ENCODE results near the gene SMAP2.

SMAP2 gene

DNA sequence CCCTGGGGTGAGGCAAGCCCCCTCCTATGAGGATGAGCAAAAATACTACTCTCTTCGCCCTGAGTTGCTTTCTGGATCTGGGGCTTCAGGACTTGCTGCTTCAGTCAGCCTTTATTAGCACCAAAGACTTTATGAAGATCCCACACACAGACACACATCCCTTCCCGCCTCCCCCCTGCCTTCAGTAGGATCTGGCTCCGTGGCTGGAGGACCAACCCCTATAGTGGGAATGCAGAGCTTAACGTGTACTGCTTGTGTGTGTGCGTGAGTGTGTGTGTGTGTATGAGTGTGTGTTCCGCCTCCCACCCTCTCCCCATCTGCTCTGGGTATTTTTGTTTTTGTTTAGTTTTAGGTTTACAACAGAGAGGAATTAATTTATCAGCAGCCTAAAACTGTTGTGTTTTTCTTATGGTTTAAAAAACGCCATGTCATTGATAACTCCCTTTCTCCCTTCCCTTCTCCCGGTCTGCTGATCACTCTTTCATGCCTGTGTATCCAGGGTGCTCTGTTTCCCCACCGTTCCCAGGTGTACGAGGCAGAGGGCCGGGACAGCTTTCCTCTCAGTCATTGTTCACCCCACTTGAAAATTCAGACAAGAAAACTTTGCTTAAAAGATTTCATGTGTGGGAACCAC, 49.2 kb downstream of the SMAP2 start:
- FAIRE-seq: no peak

DNA sequence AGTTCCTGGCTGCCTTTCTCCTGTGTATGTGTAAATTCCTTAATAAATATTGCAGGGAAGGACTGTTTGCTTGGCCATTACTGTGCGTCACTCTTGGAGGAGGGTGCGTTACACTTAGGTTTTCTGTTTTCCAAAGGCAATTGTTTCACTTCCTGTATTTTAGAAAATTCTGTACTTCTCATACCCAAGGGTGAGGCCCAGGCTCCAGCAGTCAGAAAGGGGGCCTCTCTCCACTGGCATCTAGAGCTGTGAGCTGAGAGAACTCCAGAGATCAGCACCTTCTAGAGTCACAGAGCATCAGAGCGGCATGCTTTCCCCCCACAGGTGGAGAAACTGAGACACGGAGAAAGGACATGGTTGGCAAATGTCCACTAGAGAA, 49.7 kb downstream of the SMAP2 start:
- no peak for FAIRE-seq

DNA sequence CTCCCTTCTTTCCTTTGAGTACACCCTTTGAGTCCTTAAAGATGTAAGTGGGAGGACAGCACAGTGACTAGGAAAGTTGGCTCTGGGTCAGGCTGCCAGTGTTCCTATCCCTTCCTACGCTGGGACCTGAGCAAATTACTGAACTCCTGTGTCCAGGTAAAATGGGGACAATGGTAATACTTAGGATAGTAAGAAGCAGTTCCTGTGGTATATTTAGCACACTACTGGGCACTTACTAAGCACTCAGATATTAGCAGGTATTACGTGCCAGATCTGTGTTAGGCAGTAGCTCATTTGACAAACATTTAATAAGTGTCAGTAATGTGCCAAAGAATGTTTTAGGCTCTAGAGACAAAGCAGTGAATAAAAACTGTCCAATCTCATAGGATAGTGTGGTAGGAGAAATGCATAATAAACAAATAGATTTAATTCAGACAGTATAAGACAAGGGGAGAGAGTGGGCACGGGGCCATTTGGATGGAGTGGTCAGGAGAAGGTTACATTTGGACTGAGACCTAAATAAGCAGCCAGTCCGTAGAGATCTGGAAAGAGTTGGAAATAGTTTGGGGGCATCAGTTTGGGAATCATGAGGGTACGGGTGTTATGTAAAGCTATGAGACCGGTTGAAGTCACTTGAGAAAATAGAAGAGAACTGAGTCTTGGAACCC, 50.6 kb downstream of the SMAP2 start:
- no peak for FAIRE-seq

DNA sequence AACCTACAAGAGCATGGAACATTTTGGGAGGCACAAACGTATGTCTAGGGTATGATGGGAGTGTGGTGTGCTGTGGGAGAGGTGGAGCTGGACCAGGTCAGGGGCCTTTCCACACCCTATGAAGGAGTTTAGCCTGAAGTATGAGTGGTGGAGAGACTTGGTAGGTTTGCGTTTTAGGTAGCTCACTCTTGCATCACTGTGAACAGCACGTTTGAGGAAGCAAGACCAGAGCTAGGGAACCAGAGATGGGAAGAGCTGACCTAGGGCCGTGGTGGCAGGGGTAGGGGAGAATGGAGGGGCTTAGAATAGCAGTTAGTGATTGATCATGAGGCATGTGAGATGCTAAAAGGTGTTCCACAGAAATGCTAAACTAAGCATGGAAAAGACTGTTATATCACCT, 51.7 kb downstream of the SMAP2 start:
- no peak for FAIRE-seq

DNA sequence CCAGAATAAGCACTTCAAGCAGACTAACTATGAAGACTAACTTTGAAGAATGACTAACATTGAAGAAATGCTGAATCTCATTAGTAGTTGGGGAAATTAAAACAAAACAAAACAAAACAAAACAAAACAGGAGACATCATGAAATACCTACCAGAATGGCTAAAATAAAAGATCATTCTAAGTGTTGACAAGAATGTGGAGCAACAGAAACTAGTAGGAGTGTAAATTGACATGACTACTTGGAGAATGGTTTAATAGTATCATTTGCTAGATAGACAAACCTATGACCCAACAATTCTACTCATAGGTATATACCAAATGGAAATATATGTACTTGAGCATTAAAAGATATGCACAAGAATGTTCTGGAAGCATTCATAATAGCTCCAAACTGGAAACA, 57.9 kb downstream of the SMAP2 start:
- FAIRE-seq: no peak

DNA sequence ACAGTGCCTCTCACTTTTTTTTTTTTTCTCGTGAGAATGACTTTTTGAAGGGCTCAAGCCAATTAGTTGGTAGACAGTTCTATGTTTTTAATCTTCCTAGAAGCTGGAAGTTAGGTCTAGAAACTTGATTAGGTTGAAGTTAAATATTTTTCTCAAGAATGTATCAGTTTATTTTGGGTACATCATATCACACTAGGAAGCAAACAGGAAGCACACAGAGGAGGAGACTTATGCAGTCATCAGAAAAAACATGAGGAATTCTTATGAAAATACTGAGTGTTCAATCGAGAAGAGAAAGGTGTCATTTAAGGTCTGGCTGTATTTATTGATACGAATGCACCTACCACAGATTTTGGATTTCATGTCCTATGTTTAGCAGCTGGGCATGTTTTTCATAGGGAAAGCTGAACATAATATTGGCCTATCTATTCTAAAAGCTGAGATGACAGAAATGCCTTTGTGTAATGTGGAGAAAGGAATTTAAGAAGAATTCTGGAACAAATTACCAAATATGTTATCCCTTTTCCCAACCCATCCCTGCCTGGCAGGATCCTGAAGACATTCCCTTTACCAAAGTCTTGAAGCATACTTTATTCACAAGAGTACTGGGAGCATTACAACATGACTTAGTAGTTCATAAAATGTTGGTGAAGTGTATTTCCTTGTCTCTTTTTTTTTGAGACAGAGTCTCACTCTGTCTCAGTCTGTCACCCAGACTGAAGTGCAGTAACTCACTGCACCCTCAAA, 59.3 kb downstream of the SMAP2 start:
- no peak for FAIRE-seq

DNA sequence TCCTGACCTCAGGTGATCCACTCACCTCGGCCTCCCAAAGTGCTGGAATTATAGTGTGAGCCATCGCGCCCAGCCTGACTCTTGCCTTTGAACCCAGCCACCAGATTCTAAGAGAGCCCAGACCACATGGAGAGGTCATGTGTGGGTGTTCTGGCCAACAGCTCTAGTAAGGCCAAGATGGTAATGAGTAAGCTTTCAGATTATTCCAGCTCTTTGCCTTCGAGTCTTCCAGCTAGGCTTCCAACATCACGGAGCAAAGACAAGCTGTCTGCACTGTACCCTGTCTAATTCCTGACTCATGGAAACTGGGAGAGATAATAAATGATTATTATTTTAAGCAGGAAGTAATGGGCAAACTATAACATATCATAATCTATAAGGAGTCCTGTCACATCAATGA, 61.9 kb downstream of the SMAP2 start:
- no peak for FAIRE-seq

DNA sequence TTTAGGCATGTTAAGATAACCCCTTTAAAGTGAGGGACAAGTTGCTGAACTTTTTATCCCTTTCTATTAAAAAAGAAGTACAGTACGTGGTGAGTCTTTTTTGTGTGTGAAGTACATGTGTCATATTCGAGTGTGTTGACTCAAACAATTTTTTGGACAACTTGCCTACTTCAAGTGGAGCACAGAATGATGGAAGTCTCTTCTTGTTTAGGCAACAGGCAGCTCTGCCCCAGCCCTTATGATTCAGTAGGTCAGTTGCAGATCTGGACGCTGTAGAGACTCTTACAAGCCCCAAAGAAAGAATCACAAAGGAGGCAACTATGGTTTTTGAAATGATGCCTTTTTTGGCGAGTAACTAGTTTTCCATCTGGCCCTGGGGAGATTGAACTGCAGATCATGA, 62.3 kb downstream of the SMAP2 start:
- no peak for FAIRE-seq

DNA sequence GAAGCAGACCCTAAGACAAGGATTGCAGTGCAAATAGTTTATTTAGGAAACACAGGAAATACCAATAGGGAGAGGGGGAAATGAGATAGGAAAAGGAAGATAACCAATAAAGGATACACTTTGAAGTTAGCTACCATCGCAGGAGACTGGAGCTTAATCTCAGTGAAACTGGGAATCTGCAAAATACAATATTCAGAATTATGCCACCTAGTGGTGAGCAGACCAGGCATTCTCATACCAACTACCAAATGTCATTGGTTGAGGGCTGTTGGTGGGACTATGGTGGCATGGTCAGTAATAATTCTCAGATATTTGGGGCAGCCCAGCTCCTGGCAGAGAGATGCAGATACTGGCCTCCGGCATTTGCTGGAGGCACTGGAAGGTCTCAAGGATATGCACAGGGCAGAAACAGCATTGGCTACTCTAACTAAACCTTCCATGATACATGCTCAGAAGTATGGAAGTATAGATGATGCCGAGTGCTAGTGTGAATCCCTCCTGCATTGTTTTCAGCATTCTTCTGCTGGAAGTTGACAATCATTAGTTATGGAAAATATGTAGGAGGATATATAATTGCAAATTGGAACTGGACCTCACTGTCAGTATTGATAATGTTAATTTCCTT, 65.0 kb downstream of the SMAP2 start:
- FAIRE-seq: no peak

DNA sequence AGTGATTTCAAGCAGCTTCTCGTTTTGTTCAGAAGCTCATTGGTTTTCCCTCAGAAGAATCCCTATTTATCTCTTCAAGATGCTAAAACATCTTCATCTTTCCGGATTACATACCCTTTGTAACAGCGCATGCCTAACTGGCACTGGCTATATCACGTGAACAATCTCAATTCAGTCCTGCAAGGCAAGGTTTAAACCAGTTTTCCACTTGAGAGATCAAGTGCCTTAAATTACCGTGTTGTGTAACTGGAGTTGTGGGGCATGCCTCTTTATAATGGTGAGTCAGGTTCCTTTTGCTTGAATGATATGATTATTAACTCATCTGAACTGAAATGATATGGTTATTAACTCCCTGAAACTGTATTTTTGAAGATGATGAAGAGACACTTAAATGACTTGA, 65.7 kb downstream of the SMAP2 start:
- no peak for FAIRE-seq

DNA sequence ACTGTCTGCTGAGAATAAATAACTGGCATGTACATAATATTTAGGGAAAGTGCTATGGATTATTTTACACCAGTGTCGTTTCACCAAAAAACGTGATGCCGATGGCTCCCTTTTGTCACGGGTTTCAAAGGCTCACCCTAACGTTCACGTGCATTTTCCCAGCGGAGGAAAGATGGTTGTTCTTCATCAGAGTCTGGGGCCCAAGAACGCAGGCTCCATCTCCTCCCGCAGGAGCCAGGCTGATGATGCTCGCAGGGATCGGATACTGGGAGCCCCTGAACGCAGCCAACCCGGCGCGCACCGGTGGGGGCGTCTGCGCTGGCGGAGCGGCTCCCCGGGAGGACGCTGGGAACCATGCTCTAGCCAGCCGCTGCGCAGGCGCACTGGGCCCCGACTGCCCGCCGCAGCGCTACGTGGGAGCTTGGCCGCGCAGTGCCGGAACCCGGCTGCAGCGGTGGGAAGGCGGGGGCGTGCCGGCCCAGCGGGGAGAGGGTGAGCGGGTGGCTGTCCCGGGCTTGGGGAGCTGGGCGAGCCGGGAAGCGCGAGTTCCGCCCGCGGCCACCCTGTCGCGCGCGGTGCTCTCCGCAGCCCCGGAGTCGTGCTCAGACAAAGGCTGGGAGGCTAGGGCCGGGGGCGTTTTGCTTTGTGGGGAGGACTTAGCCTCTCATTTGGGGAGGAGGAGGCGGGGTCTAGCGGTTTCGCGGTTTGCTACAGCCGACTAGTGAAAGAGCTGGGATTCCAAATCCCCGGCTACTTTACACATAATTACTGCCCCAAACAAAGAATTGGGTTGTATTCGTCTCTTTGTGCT, 76.4 kb downstream of the SMAP2 start, which contains the start of gene ZFP69B:
TSS of gene ZFP69B (plus strand) at position 793 of the 811 bp plus-strand sequence. CDS start 486 bp downstream, outside the sequence.
- FAIRE-seq: no peak

DNA sequence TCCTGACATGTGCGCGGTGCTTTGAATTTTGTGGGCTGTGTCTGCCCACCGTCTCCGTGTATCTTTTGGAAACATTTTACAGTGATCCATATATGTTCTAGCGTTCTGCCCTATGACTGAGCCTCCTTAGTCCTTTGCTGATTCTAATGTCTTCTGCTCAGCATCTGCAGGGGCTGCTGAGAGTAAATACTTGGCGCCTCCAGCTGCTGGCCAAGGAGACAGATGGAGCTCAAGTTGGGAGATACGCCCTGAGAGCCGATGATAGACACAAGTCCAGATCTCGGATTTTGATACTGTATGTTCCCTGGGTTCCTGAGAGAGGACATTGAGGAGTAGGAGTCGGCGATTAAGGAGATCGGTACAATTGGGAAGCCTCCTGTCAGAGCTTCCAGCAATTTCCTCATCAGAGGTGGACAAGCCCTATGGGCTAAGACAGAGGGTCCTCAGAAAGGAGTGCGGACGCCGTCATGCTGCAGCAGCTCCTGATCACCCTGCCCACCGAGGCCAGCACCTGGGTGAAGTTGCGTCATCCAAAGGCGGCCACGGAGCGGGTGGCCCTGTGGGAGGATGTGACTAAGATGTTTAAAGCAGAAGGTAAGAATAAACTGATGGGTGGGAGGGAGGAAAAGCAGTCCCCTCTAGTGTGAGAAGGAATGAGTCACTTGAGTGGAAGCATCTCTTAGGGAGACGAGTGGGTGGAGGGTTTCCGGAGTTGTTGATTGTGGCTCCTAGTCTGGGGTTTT, 77.1 kb downstream of the SMAP2 start:
- FAIRE-seq: no peak

DNA sequence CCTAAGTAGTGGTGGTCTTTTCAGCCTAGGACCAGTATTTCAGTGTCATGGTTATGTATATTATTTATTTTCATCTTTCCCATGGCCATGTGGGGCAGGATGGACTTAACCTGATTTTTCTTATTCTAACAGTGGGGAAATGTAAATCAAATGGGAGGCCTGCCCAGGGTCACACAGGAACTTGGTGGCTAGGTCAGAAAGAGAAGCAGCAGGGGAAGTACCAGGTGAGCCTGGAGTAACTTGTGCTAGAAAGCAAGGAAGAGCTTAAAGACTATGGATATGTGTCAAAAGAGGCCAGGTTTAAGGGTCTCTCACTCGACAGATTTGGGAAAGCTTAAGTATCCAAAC, 77.7 kb downstream of the SMAP2 start:
- no peak for FAIRE-seq

DNA sequence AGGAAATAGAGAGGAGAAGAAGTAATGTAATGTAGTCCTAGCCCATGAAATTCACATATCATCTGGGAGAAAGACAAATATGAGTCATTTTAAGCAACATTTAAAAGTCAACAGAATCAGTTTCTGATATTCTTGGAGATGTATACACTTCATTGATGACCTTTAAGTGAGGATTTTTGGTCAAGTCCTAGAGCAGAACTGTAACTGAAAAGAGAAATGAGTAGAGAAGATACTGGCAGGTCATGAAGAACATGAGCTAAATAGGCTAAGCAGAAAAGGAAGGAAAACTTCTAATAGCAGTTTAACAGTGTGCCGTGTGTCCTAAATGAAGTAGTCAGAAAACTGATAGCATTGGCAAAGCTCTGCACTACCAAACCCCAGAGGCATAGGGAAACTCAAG, 81.3 kb downstream of the SMAP2 start:
- no peak for FAIRE-seq

DNA sequence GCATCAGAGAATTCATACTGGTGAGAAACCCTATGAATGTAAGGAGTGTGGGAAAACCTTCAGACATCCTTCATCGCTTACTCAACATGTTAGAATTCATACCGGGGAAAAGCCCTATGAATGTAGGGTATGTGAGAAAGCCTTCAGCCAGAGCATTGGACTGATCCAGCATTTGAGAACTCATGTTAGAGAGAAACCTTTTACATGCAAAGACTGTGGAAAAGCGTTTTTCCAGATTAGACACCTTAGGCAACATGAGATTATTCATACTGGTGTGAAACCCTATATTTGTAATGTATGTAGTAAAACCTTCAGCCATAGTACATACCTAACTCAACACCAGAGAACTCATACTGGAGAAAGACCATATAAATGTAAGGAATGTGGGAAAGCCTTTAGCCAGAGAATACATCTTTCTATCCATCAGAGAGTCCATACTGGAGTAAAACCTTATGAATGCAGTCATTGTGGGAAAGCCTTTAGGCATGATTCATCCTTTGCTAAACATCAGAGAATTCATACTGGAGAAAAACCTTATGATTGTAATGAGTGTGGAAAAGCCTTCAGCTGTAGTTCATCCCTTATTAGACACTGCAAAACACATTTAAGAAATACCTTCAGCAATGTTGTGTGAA, 89.5 kb downstream of the SMAP2 start:
- no peak for FAIRE-seq

DNA sequence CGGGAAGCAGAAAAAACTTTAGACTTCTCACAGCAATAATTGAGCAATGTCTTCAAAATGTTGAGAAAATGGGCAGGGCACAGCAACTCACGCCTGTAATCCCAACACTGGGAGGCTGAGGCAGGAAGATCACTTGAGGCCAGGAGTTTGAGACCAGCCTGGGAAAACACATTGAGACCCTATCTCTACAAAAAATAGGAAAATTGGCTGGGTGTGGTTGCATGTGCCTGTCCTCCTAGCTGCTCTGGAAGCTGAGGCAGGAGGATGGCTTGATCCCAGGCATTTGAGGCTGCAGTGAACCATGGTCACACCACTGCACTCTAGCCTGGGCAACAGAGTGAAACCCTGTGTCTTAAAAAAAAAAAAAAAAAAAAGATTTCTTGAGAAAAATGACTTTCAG, 95.8 kb downstream of the SMAP2 start:
- no peak for FAIRE-seq

Measured in TTC549 (cell line).